HG02884 (cell line): ENCODE results near the gene THSD4.
"Not testable (repeated sequence)": the region's sequence is repeated elsewhere in the genome, so short reads cannot be mapped to it uniquely, and the experiment has no call there.

Source experiments
- ATAC-seq: cut with Tn5 transposase; IDR thresholded peaks from one replicate; pipeline ENCODE4 v1.9.1; 2021; ENCODE audit warnings: mild to moderate bottlenecking, moderate library complexity; ENCODE audit not compliant: unreplicated experiment

Gene THSD4

GRCh38 chr15:71366926-71367325 lies 251.7 kb downstream of the THSD4 start:
- no peak for ATAC-seq

GRCh38 chr15:71367737-71368136 lies 252.5 kb downstream of the THSD4 start:
- not testable (repeated sequence) for ATAC-seq

- ATAC-seq: not testable (repeated sequence)
Observed at GRCh38 chr15:71372769-71373168, 257.5 kb downstream of the THSD4 start.

- no peak for ATAC-seq
Observed at GRCh38 chr15:71373917-71374316, 258.6 kb downstream of the THSD4 start.

- ATAC-seq: no peak
Observed at GRCh38 chr15:71374607-71375352, 259.5 kb downstream of the THSD4 start.

GRCh38 chr15:71375934-71376333 lies 260.7 kb downstream of the THSD4 start:
- no peak for ATAC-seq

- ATAC-seq: no peak
Observed at GRCh38 chr15:71379893-71380292, 264.6 kb downstream of the THSD4 start.

- no peak for ATAC-seq
Observed at GRCh38 chr15:71380345-71380744, 265.1 kb downstream of the THSD4 start.

- no peak for ATAC-seq
Observed at GRCh38 chr15:71384501-71384900, 269.2 kb downstream of the THSD4 start.

GRCh38 chr15:71385026-71385425 lies 269.8 kb downstream of the THSD4 start:
- no peak for ATAC-seq

- no peak for ATAC-seq
Observed at GRCh38 chr15:71385457-71385856, 270.2 kb downstream of the THSD4 start.

GRCh38 chr15:71386005-71386404 lies 270.7 kb downstream of the THSD4 start:
- ATAC-seq: no peak

GRCh38 chr15:71386448-71387236 lies 271.4 kb downstream of the THSD4 start:
- no peak for ATAC-seq

GRCh38 chr15:71387810-71388209 lies 272.5 kb downstream of the THSD4 start:
- no peak for ATAC-seq

GRCh38 chr15:71390096-71390495 lies 274.8 kb downstream of the THSD4 start:
- ATAC-seq: no peak

- ATAC-seq: no peak
Observed at GRCh38 chr15:71391421-71392088, 276.3 kb downstream of the THSD4 start.

GRCh38 chr15:71392861-71393283 lies 277.6 kb downstream of the THSD4 start:
- ATAC-seq: no peak

- ATAC-seq: no peak
Observed at GRCh38 chr15:71393383-71393782, 278.1 kb downstream of the THSD4 start.

- ATAC-seq: no peak
Observed at GRCh38 chr15:71396536-71397125, 281.4 kb downstream of the THSD4 start.

- no peak for ATAC-seq
Observed at GRCh38 chr15:71397377-71397776, 282.1 kb downstream of the THSD4 start.

GRCh38 chr15:71400294-71400693 lies 285.0 kb downstream of the THSD4 start:
- ATAC-seq: no peak
